Measurements from ENCODE around the gene CANX.

DNA sequence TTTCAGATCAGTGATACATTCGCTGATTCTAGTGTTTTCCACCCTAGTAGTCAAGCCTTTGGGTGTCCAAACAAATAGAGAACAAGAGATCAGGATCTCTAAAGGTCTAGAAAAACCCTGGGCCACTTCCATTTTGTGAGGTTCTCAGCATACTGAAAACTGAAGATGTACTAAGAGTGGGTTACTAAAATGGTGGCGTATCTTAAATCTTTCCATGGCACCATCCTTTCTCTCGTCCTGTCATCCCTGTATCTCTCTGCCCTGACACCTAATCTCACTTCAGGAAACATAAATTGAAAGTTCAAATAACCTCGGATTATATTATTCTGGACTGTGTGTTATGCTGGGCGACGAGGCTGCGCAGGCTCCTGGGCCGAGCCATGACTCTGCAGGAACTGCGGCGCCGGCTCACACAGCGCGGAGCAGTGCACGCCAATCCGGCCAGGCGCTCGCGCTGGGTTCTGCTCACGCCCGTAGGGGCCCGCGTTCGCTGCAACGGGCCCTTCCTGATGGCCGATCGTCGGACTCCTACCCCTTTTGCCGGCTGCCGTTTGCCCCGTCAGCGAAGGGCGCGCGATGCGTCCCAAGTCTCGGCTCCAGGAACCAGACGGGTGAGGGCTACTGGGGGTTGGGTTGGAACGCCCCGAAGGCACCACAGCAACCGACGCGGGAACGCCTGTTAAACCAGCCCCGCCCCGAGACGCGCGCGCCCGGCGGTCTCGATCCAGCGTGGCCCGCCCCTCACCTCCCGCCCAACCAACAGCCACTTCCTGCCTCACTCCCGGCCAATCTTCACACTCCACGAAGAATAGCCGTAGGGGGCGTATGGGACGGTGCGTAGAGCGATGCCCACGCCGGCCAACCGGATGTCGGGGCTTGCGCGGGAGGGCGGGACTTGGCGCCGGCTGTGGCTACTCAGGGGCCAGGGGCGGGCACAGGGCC, 503 bp upstream of the CANX start:
- TF ChIP-seq, protein P1, sequence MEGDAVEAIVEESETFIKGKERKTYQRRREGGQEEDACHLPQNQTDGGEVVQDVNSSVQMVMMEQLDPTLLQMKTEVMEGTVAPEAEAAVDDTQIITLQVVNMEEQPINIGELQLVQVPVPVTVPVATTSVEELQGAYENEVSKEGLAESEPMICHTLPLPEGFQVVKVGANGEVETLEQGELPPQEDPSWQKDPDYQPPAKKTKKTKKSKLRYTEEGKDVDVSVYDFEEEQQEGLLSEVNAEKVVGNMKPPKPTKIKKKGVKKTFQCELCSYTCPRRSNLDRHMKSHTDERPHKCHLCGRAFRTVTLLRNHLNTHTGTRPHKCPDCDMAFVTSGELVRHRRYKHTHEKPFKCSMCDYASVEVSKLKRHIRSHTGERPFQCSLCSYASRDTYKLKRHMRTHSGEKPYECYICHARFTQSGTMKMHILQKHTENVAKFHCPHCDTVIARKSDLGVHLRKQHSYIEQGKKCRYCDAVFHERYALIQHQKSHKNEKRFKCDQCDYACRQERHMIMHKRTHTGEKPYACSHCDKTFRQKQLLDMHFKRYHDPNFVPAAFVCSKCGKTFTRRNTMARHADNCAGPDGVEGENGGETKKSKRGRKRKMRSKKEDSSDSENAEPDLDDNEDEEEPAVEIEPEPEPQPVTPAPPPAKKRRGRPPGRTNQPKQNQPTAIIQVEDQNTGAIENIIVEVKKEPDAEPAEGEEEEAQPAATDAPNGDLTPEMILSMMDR (IDR thresholded peaks at IDR 0.05 in 2 of 3, conservative IDR thresholded peaks at IDR 0.05 in 1 of 3; ENCODE audit: insufficient read depth in 2 of 3, low read depth in 1 of 3, low read length in 3 of 3), result 0 out of 6 replicates have a peak, but pooled peaks of 1 of the 3 experiments have one; percentile 0
- TF ChIP-seq BACH1 (tag; IDR thresholded peaks at IDR 0.05) (peak; percentile 88), ZNF717 (CRISPR knock-in tag; IDR thresholded peaks at IDR 0.05) (no peak), ZNF778 (CRISPR knock-in tag; IDR thresholded peaks at IDR 0.05) (no peak), RAD21 (CRISPR knock-in tag; conservative IDR thresholded peaks at IDR 0.05 in 1 of 2, IDR thresholded peaks at IDR 0.05 in 1 of 2) (no peak), SETDB1 (IDR thresholded peaks at IDR 0.05; ENCODE audit: low read length) (no peak), L3MBTL2 (IDR thresholded peaks at IDR 0.05) (no peak; the same call in 1 of the 2 replicates), ZNF133 (CRISPR knock-in tag; IDR thresholded peaks at IDR 0.05) (no peak)
